Inferior parietal cortex (tissue), 1 donor: Measurements from ENCODE around the gene MAPK6.

Source experiments
- DNase-seq: peaks from one replicate; pipeline ENCODE4 v3.0.0-alpha.2; 2016; ENCODE audit errors: extremely low spot score

The MAPK6 gene

GRCh38 chr15:52103217-52104207 lies 84.5 kb downstream of the MAPK6 start:
- no peak for DNase-seq

GRCh38 chr15:52104532-52105004 lies 85.5 kb downstream of the MAPK6 start:
- DNase-seq = no peak

- no peak for DNase-seq
Observed at GRCh38 chr15:52105846-52106245, 86.8 kb downstream of the MAPK6 start.

GRCh38 chr15:52106641-52107040 lies 87.6 kb downstream of the MAPK6 start:
- no peak for DNase-seq

- no peak for DNase-seq
Observed at GRCh38 chr15:52107238-52107637, 88.2 kb downstream of the MAPK6 start.

GRCh38 chr15:52109559-52110451 lies 90.8 kb downstream of the MAPK6 start:
- DNase-seq = no peak

- DNase-seq = no peak
Observed at GRCh38 chr15:52111517-52112202, 92.6 kb downstream of the MAPK6 start.

GRCh38 chr15:52112203-52112750 lies 93.3 kb downstream of the MAPK6 start:
- no peak for DNase-seq

GRCh38 chr15:52113235-52113634 lies 94.2 kb downstream of the MAPK6 start:
- DNase-seq = no peak

- DNase-seq = no peak
Observed at GRCh38 chr15:52113708-52114107, 94.7 kb downstream of the MAPK6 start.

- DNase-seq = peak; percentile 67
Observed at GRCh38 chr15:52114261-52115055, 95.4 kb downstream of the MAPK6 start.

- DNase-seq = no peak
Observed at GRCh38 chr15:52115598-52116427, 96.8 kb downstream of the MAPK6 start.
